Measurements from ENCODE around the gene SBNO2. TPM values are rescaled to one million over a fixed set of nuclear protein-coding genes. Genes with fewer than 3 reads are reported as not detected.

Gene SBNO2
- total and polyA plus RNA-seq, 2 donors (not counting 3 experiments of a cell fraction or from before 2014, with no cell fraction given) = 31.4 to 65.7 TPM

DNA sequence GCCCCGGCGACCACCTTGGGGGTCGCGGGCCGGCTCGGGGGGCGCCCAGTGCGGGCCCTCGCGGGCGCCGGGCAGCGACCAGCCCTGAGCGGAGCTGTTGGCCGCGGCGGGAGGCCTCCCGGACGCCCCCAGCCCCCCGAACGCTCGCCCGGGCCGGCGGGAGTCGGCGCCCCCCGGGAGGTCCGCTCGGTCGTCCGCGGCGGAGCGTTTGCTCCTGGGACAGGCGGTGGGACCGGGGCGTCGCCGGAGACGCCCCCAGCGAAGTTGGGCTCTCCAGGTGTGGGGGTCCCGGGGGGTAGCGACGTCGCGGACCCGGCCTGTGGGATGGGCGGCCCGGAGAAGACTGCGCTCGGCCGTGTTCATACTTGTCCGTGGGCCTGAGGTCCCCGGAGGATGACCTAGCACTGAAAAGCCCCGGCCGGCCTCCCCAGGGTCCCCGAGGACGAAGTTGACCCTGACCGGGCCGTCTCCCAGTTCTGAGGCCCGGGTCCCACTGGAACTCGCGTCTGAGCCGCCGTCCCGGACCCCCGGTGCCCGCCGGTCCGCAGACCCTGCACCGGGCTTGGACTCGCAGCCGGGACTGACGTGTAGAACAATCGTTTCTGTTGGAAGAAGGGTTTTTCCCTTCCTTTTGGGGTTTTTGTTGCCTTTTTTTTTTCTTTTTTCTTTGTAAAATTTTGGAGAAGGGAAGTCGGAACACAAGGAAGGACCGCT, 32.2 kb upstream of the SBNO2 start:
- BruUV-seq (replicated peaks) = no TSS peak
- Histone ChIP-seq H3K9me3 (replicated peaks; ENCODE audit: control insufficient read depth, insufficient read depth, low read length) (no peaks in the 10 kb centered on the region), H3K4me3 (replicated peaks in 1 of 3; ENCODE audit: insufficient read depth in 1 of 3, low read depth in 1 of 3, low read length in 3 of 3) (peak overlapping the region; percentile 76 to 88 (median 86)), H2AFZ (ENCODE audit: low read depth, low read length) (no peak overlapping the region), H3K27me3 (ENCODE audit: control insufficient read depth in 2 of 2, insufficient read depth in 2 of 2, low read length in 2 of 2) (no peaks in the 10 kb centered on the region), H3K9me1 (replicated peaks; ENCODE audit: control insufficient read depth, extremely low read depth, insufficient read depth, low read length) (no peaks in the 10 kb centered on the region), H3K27ac (ENCODE audit: insufficient read depth, low read depth, low read length) (peak overlapping the region; percentile 35), H3K79me2 (ENCODE audit: control insufficient read depth, insufficient read depth, low read length) (peaks cover 50% of the 10 kb centered on the region), H3K36me3 (ENCODE audit: control insufficient read depth in 2 of 2, extremely low read depth in 1 of 2, insufficient read depth in 2 of 2, low read length in 2 of 2) (peaks cover 0 to 4% of the 10 kb centered on the region in 2 experiments), H3K9ac (replicated peaks; ENCODE audit: extremely low read depth, insufficient read depth, low read length) (peak overlapping the region; percentile 79), H4K20me1 (replicated peaks; ENCODE audit: control insufficient read depth, extremely low read depth, insufficient read depth, low read length) (no peaks in the 10 kb centered on the region), H3K4me1 (ENCODE audit: control insufficient read depth, extremely low read depth, insufficient read depth, low read length) (peaks cover 22% of the 10 kb centered on the region), H3K4me2 (ENCODE audit: insufficient read depth, low read length) (peak overlapping the region; percentile 77)
- CTCF ChIA-PET = no interaction called here
- POLR2A ChIA-PET = no interaction called here
- DNase-seq (ENCODE audit: low read depth, low spot score) = no peak
- dilution Hi-C loops (cut with MboI; ENCODE audit: extremely low pct_ligation_motif_present, low sequenced_read_pairs) = no loop called here
- TF ChIP-seq POLR2AphosphoS5 (IDR thresholded peaks at IDR 0.05; ENCODE audit: insufficient read depth, low read depth, low read length) = no peak
- no peak for TF ChIP-seq FOS (IDR thresholded peaks at IDR 0.05; ENCODE audit: borderline replicate concordance, insufficient read depth, low read length)
- TF ChIP-seq, protein P1, sequence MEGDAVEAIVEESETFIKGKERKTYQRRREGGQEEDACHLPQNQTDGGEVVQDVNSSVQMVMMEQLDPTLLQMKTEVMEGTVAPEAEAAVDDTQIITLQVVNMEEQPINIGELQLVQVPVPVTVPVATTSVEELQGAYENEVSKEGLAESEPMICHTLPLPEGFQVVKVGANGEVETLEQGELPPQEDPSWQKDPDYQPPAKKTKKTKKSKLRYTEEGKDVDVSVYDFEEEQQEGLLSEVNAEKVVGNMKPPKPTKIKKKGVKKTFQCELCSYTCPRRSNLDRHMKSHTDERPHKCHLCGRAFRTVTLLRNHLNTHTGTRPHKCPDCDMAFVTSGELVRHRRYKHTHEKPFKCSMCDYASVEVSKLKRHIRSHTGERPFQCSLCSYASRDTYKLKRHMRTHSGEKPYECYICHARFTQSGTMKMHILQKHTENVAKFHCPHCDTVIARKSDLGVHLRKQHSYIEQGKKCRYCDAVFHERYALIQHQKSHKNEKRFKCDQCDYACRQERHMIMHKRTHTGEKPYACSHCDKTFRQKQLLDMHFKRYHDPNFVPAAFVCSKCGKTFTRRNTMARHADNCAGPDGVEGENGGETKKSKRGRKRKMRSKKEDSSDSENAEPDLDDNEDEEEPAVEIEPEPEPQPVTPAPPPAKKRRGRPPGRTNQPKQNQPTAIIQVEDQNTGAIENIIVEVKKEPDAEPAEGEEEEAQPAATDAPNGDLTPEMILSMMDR (IDR thresholded peaks at IDR 0.05; ENCODE audit: extremely low read depth in 1 of 2, insufficient read depth in 1 of 2, low read depth in 1 of 2, low read length in 2 of 2) = no peak
- no peak for TF ChIP-seq EZH2 (IDR thresholded peaks at IDR 0.05; ENCODE audit: borderline replicate concordance, low read depth, low read length, severe bottlenecking)
- TF ChIP-seq POLR2A (IDR thresholded peaks at IDR 0.05; ENCODE audit: low read depth, low read length) = no peak
- intact Hi-C loops (cut with micrococcal nuclease) = no loop called here
- FAIRE-seq = no peak

All from endothelial cell of umbilical vein (primary cell).